Activated CD4-positive, alpha-beta T cell treated with anti-CD3 and anti-CD28 coated beads for 4 hours (primary cell): Measurements from ENCODE around the gene UBAP2L.

Source experiments
- DNase-seq, 2 donors: peaks; one replicate each; pipeline ENCODE4 v3.0.0-alpha.2; 2020

Gene UBAP2L

GRCh38 chr1:154220071-154220969 is at the start of gene UBAP2L:
Gene UBAP2L (plus strand): TSS chr1:154220955. CDS start chr1:154225124, 4,169 bp downstream.
- DNase-seq, result peak; percentile 97 to 98

- DNase-seq, result no peak
These were observed 49.6 kb upstream of the UBAP2L start for GRCh38 chr1:154171223-154171583.

GRCh38 chr1:154171880-154172279 is 48.9 kb upstream of the UBAP2L start:
- no peak for DNase-seq

GRCh38 chr1:154174654-154175053 is 46.1 kb upstream of the UBAP2L start:
- no peak for DNase-seq

- no peak for DNase-seq
These were observed 44.4 kb upstream of the UBAP2L start for GRCh38 chr1:154176337-154176736.

- no peak for DNase-seq
These were observed 42.7 kb upstream of the UBAP2L start for GRCh38 chr1:154178013-154178412.

- no peak for DNase-seq
These were observed 41.6 kb upstream of the UBAP2L start for GRCh38 chr1:154178911-154179811.

- no peak for DNase-seq
These were observed 40.6 kb upstream of the UBAP2L start for GRCh38 chr1:154179946-154180687.

GRCh38 chr1:154181944-154182343 is 38.8 kb upstream of the UBAP2L start:
- DNase-seq, result no peak

- peak; percentile 59 to 65 for DNase-seq
These were observed 38.3 kb upstream of the UBAP2L start for GRCh38 chr1:154182344-154183045.

GRCh38 chr1:154183046-154183915 is 37.5 kb upstream of the UBAP2L start:
- DNase-seq, result peak; percentile 90 to 92

- peak; percentile 48 to 65 for DNase-seq
These were observed 34.6 kb upstream of the UBAP2L start for GRCh38 chr1:154186177-154186576.

- DNase-seq, result no peak
These were observed 33.8 kb upstream of the UBAP2L start for GRCh38 chr1:154186852-154187501.

GRCh38 chr1:154190550-154190949 is 30.2 kb upstream of the UBAP2L start:
- DNase-seq, result no peak

- DNase-seq, result no peak
These were observed 28.7 kb upstream of the UBAP2L start, which contains the start of gene TPM3 for GRCh38 chr1:154191990-154192461. Gene TPM3 (minus strand): TSS chr1:154192100. CDS start chr1:154192018, 82 bp downstream.

- no peak for DNase-seq
These were observed 28.3 kb upstream of the UBAP2L start for GRCh38 chr1:154192476-154192875.

- no peak for DNase-seq
These were observed 26.9 kb upstream of the UBAP2L start for GRCh38 chr1:154193821-154194220.

GRCh38 chr1:154198756-154199562 is 21.8 kb upstream of the UBAP2L start:
- DNase-seq, result peak; percentile 32 to 64

- no peak for DNase-seq
These were observed 21.2 kb upstream of the UBAP2L start for GRCh38 chr1:154199563-154199879.

GRCh38 chr1:154205778-154206177 is 15.0 kb upstream of the UBAP2L start:
- peak in 1 of 2 donors; percentile 22 for DNase-seq
